ENCODE results near the gene ZNF836. TPM values are rescaled to one million over a fixed set of nuclear protein-coding genes. Genes with fewer than 3 reads are reported as not detected.
"Not testable (repeated sequence)": the region's sequence is repeated elsewhere in the genome, so short reads cannot be mapped to it uniquely, and the experiment has no call there.

ZNF836 gene
- total RNA-seq, result 5.3 and 6.8 TPM in 2 replicates

DNA sequence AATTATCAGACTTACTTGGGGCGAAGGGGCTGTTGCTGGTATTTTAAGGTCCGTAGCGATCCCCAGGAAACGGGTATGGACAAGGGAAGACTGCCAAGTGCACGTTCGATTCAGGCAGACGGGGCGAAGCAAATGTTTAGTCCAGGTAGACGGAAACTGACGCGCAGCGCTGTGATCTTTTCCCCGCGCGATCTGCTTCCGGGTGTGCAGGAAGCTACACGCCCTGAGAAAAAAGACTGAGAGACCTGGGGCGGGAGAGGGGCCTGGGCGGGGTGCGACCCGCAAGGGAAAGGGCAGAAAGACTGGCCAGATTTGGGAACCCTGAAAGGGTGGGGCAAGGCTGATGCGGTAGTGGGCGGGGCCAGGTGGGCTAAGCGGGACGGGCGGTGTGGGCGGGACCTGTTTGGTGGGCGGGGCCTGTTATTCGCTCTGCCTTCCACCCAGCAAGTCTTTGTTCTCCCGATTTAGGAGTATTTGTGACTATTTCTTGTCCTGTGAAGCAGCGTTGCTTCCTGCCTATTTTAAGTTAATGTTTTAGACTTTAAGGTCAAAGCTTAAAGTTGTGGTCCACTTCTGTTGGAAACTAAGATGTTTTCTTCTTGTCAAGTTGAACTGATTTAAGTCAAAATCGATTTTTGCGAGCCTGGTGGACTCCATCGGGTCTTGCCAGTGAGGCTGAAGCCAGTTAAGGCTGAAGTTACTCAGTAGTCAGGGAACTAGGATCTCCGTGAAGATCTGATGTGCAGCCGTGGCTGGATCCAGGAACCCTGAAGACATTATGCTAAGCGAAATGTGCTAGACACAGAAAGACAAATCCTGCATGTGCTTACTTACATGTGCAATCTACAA lies at the start of gene ZNF836:
Gene ZNF836, minus strand, starts transcription at position 301 of the 849 bp plus-strand sequence. CDS start 3,549 bp downstream, outside the sequence.
- no peak for DNase-seq (ENCODE audit: low read depth, low spot score)

DNA sequence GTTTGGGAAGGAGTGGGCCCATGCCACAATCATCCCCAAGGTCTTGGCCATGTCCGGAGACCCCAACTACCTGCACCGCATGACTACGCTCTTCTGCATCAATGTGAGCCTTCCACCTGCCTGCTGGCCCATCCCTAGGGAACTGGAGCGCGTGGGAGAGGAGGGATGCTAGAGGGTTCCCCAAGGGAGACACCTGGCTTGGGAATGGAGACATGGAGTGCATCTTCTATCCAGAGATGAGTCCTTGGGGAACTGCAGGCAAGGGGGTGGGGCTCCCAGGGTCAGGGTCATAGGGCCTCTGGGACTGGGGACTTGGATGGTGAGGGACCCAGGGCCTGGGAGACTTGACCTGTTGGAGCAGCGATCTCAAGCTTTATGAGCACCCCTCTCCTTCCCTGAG lies 49.6 kb upstream of the ZNF836 start:
- DNase-seq (ENCODE audit: low read depth, low spot score), result no peak

DNA sequence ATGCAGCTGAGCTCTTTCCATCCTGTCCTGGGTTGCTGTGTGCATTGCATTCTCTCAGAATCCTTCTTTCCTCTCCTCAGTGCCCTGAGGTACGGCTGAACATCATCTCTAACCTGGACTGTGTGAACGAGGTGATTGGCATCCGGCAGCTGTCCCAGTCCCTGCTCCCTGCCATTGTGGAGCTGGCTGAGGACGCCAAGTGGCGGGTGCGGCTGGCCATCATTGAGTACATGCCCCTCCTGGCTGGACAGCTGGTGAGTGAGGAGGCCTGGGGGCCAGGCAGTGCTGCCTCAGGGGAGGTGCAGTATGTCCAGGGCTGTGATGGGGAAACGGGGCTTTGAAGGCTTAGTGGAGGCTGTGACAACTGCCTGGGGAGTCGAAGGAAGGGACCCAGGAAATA lies 48.2 kb upstream of the ZNF836 start:
- no peak for DNase-seq (ENCODE audit: low read depth, low spot score)

DNA sequence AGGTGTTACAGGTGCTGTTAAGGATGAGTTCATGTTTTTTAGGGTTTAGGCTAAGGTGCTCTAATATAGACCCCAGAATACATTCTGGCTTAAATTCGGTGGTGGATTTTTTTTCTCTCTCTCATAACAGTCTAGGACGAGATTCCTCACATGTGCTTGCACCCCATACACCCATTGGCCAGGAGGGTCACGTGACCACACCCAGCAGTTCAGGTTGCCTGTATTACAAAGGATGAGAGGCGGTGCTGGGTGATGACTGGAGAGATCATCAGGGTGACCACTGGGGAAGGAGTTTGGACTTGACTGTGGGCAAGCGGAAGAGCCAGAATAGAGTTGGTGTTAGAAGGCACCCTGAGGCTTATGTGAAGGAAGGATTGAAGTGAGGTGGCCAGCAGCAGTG lies 46.2 kb upstream of the ZNF836 start:
- DNase-seq (ENCODE audit: low read depth, low spot score), result no peak

DNA sequence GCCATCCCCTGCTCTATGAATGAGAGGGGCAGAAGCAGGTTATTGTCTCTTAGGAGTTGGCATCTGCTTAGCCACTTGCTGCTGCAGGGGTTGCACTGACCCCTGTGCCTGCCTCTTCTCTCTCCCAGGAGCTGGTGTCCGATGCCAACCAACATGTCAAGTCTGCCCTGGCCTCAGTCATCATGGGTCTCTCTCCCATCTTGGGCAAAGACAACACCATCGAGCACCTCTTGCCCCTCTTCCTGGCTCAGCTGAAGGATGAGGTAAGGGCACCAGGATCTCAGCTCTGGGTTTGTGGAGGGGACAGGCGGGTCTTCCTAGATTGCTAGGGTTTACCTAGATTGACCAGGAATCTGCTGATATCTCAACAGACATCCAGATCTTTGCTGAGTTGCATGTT lies 45.0 kb upstream of the ZNF836 start:
- DNase-seq (ENCODE audit: low read depth, low spot score), result no peak

DNA sequence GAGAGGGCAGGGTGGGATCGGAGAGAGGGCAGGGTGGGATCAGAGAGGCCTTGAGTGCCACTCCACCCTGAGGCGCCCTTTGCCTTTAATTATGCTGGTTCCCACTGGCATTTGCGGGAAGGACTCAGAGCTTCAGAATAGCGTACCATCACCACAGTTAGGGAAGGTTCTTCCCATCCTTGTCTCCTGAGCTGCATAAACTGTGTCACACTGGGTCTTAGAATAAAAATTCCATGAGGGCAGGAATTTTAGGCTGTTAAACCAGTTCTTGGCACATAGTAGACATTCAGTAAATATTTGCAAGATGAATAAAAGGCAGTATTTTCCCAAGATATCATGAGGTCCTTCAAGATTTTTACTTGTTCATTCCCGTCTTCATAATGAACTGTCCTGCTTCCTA lies 42.8 kb upstream of the ZNF836 start:
- no peak for DNase-seq (ENCODE audit: low read depth, low spot score)

DNA sequence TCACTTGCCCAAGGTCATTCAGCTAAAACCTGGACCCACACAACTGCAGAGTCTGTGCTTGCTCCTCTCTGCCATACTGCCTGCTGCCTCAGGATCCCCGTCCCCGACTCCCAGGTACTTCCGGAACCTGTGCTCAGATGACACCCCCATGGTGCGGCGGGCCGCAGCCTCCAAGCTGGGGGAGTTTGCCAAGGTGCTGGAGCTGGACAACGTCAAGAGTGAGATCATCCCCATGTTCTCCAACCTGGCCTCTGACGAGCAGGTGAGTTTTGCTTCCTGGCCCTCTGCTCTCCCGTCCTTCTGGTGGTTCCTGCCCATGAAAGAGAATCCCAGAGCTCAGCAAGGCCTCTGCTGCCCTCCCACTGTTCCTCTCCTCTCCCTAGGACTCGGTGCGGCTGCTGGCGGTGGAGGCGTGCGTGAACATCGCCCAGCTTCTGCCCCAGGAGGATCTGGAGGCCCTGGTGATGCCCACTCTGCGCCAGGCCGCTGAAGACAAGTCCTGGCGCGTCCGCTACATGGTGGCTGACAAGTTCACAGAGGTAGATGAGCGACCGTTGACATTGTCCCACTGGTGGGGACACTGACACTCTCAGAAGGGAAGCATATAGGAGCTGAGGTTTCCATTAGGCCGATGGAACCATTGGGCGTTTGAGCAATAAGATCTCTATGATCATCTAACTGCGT lies 41.3 kb upstream of the ZNF836 start:
- no peak for DNase-seq (ENCODE audit: low read depth, low spot score)

DNA sequence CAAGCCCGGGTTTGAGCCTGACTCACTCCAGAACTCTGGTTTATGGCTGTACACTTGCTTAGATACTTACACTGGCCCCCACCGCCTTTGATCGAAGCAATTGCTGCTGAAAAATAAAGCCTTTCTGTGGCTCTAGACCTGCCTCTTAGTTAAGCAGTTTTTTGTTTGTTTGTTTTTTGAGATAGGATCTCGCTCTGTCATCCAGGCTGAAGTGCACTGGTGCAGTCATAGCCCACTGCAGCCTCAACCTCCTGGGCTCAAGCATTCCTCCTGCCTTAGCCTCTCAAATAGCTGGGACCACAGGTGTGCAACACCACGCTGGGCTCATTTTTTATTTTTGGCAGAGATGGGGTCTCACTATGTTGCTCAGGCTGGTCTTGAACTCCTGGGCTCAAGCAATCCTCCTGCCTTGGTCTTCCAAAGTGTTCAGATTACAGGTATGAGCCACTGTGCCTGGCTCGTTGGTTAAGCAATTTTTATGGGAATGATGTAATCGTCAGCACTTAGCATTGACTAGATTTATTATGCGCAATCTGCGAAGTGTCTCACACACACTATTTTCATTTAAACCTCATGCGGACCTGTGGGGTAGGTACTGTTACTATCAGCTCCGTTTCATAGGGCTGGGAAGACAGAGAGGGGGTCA lies 40.6 kb upstream of the ZNF836 start:
- DNase-seq (ENCODE audit: low read depth, low spot score), result no peak

DNA sequence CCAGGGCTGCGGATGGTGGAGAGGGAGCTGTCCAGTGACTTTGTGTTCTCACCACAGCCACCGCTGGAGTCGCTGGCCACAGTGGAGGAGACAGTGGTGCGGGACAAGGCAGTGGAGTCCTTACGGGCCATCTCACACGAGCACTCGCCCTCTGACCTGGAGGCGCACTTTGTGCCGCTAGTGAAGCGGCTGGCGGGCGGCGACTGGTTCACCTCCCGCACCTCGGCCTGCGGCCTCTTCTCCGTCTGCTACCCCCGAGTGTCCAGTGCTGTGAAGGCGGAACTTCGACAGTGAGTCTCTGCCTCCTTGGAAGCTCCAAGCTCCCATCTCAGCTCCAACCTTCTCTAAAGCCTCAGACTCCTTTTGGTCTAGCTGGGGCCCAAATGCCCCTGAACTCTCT lies 39.8 kb upstream of the ZNF836 start:
- no peak for DNase-seq (ENCODE audit: low read depth, low spot score)

DNA sequence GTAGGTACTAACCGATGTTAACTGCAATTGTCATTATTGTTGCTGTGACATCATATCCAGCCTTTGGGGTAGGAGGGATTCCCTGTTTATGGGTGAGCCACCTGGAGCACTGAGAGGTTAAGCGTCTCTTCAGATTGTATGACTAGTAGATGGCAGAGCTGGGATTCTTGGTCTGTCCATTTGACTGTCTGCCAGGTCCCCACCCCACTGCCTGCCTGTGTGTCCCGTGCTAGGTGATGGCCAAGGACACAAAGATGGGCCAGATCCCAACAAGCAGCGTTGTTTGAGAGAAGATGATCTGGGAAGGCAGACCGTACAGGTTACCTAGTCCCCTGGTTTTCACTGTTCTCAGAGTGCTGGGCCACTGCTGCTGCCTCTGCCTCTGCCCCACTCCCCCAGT lies 35.1 kb upstream of the ZNF836 start:
- DNase-seq (ENCODE audit: low read depth, low spot score), result no peak

DNA sequence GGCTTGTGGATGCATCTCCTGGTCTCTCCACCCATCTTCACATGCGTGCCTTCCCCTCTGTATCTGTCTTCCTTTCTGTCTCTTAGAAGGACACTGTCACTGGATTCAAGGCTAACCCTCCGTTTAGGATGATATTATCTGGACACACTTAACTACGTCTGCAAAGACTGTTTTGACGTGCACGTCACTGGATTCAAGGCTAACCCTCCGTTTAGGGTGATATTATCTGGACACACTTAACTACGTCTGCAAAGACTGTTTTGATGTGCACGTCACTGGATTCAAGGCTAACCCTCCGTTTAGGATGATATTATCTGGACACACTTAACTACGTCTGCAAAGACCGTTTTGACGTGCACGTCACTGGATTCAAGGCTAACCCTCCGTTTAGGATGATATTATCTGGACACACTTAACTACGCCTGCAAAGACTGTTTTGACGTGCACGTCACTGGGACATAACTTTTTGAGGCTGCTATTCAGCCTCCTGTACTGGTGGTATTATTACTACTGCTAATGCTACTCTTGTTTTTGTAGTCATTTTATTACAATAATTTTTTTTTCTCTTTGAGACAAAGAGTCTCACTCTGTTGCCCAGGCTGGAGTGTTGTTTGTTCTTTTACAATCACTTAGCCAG lies 29.5 kb upstream of the ZNF836 start:
- not testable (repeated sequence) for DNase-seq (ENCODE audit: low read depth, low spot score)

DNA sequence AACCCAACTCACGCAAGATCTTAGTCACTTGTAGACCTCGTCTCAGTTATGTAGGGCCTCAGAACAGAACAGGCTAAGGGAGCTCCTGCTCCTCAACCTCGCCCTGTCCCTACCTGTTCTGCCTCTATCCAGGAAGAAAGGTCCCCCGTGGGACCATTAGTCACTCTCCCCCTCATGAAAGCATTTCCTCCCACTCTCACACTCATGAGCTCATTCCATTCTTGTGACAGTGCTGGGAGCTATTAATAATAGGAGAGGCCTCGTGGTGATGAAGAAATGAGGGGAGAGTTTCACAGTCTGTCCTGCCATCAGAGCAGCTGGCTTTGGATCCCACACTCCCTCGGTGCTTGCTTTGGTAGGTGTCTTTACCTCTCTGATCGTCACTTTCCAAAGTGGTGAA lies 28.6 kb upstream of the ZNF836 start:
- DNase-seq (ENCODE audit: low read depth, low spot score), result no peak

DNA sequence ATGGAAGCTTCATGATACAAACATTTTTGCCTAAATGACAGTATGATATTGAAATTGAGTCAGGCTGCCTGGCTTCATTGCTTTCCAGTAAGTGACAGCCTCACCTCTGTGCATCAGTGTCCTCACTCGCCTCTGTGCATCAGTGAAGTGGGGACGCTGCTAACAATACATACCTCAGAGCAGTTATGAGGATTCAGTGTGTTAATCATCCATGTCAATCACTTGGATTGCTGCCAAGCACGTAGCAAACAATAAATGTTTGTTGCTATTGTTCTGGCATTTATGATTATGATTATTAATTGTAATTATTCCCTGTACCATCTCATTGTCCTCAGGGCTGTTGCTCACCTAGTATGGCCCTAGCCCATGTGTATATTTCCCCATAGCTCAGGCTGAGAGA lies 27.3 kb upstream of the ZNF836 start:
- DNase-seq (ENCODE audit: low read depth, low spot score), result no peak

DNA sequence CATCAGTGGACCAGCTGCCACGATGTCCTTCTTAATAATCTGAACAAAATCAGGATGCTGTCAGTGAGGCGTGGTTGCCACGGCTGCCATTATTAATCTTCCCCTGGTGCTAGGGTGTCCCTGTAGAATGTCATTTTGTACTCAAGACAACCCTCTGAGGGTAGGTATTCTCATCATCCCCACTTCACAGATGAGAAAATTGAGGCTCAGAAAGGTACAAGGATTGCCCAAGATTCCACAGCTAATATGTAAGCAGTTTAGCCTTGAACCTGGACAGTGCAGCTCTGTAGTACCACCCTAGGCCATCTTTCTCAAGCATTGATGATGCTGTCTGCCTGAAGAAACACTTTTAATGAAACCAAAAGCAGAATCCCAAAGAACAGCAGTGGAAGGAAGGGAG lies 26.5 kb upstream of the ZNF836 start:
- DNase-seq (ENCODE audit: low read depth, low spot score), result no peak

DNA sequence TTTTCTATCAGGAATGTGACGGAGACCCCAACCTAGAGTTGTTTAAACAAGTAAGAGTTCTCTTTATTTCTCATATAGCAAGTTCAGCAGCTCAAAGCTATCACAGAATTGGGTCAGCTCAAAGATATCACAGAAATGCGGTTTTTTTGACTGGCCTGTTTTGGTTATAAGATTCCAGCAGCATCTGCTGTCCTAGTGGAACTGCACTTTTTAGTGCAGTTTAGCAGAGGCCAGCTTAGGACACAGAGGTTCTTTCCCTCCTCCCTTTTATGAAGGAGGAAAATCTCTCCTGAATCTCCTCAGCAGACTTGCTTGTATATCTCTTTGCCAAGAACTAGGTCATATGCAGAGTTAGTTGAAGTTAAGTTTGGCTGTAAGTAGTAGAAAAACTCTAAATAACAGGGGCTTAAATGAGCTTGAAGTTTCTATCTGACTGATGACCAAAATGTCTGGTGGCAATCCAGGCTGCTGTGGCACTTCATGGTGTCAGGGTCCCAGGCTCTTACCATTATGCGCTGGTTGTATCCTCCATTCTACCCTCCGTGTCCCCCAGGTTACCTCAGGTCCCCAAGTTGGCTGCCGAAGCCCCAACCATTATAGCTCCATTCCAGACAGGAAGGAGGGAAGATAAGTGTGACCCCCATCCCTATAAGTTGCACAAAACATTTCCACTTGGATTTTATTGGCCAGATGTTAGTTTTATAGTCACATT lies 25.0 kb upstream of the ZNF836 start:
- no peak for DNase-seq (ENCODE audit: low read depth, low spot score)

DNA sequence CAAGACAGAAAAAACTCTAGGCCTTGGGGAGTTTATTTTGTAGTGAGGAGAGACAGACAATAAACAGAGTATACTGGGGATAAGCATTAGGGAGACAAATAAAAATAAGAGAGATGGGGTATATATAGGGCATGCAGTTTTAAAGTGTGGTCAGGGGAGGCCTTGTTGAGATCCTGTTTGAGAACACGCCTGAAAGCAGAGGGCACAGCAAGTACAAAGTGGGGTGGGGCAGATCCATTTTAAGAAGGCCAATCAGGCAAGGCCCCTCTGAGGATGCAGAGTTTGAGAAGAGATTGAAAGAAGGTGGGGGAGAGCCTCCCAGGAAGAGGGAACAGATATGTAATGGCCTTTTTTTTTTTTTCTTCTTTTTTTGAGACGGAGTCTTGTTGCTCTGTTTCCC lies 20.5 kb upstream of the ZNF836 start:
- DNase-seq (ENCODE audit: low read depth, low spot score), result no peak

DNA sequence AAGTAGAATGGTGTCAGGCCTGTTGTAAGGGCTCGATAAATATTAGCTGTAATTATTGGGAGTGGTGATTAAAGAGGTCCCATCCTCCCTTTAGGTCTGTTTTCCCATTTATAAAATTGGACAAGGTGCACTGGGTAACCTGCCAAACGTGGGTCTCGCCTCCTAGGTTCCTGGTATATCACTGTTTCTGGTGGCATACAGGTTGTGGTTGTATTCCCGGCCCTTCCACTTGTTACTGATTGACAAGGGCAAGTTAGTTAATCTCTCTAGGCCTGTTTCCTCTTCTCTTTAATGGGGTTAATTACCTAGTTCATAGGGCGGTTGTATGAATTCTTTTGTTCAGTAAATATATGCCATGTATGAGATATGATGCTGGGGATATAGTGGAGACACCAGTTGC lies 20.0 kb upstream of the ZNF836 start:
- no peak for DNase-seq (ENCODE audit: low read depth, low spot score)

DNA sequence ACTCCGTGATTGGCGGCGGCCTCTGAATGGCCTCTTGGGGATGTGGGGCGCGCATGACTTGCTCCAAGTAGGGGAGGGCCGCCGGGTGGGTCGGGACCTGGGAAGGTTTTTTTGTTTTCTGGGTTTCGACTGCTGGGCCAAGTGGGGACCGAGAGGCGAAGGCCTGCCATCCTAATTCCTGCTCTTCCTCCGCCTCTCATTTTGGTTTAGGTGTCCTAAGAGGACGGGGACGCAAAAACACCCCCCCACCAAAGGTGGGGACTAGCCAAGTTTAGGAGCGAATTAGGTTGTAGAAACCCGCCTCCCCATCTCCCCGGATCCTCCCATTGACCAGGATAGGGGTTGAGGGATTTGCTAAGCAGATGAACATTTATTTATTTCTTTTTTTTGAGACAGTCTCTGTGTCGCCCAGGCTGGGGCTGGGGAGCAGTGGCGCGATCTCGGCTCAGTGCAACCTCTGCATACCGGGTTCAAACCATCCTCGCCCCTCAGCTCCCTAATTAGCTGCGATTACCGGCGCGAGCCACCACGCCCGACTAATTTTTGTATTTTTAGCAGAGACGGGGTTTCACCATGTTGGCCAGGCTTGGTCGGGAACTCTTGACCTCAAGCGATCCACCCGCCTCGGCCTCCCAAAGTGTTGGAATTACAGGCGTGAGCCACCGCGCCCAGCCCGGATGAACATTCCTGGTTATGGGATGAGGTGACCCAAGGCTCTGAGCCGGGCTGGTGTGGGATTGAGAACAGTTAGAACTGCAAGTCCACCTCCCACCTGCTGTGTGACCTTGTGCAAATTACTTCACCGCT lies 19.3 kb upstream of the ZNF836 start:
- no peak for DNase-seq (ENCODE audit: low read depth, low spot score)

DNA sequence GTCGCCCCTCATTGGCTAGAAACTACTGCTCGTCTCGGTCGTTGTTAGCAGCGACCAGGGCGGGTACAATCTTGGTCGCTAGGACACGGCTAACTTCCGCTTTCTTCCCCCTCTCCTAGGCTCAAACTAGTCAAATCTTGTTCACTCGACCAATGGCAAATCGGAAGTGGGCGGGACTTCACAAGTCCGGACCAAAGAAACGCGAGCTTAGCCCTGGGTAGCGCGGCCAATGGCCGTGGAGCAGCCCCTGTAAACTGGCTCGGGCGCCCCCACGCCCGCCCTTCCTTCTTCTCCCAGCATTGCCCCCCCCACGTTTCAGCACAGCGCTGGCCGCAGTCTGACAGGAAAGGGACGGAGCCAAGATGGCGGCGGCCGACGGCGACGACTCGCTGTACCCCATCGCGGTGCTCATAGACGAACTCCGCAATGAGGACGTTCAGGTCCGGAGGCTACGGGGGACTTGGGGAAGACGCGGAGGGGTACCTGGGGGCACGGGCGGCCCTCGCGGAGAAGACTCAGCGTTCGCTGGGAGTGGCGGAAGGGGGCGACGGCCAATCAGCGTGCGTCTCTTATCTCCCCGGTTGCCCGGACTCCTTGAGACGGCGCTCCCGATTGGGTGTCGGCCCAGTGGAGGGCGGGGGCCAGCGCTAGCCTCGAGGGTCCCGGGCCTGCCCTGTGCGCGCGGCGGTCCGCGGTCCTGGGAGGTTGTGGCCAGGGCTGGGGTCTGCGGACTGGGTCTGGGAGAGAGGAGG lies 18.5 kb upstream of the ZNF836 start, which contains the start of gene PPP2R1A:
Gene PPP2R1A, plus strand, starts transcription at position 318 of the 752 bp plus-strand sequence. Its CDS starts 45 bp downstream, at position 363.
- peak; percentile 100 for DNase-seq (ENCODE audit: low read depth, low spot score)

All from pulmonary artery endothelial cell (primary cell).